Hepatocyte (in vitro differentiated cells): Measurements from ENCODE around the gene SLC10A3. TPM values are rescaled to one million over a fixed set of nuclear protein-coding genes. Genes with fewer than 3 reads are reported as not detected.

Source experiments
- DNase-seq: peaks from one replicate; pipeline ENCODE4 v3.0.0-alpha.2; 2016; ENCODE audit warnings: low spot score
- H2AFZ ChIP-seq: fragments of 200-600 bp; sonication (generic); 2 replicates; pipeline ENCODE4 v1.6.0; 2016; ENCODE audit warnings: antibody characterized with exemption, mild to moderate bottlenecking
- H3K27ac ChIP-seq: fragments of 200-600 bp; sonication (generic); 2 replicates; pipeline ENCODE4 v1.5.1; 2016; ENCODE audit warnings: mild to moderate bottlenecking
- H3K27me3 ChIP-seq: fragments of 200-600 bp; sonication (generic); 2 replicates; pipeline ENCODE4 v1.6.1; 2016
- H3K36me3 ChIP-seq: fragments of 200-600 bp; sonication (generic); replicated peaks from 2 replicates; pipeline ENCODE4 v1.5.1; 2016; ENCODE audit warnings: low read depth; ENCODE audit not compliant: insufficient read depth
- H3K4me1 ChIP-seq: fragments of 200-600 bp; sonication (generic); 2 replicates; pipeline ENCODE4 v1.5.1; 2016; ENCODE audit warnings: mild to moderate bottlenecking, moderate library complexity; ENCODE audit not compliant: insufficient read depth
- H3K4me2 ChIP-seq: fragments of 200-600 bp; sonication (generic); 2 replicates; pipeline ENCODE4 v1.6.0; 2016
- H3K4me3 ChIP-seq: fragments of 200-600 bp; sonication (generic); 2 replicates; pipeline ENCODE4 v1.5.1; 2016; ENCODE audit warnings: mild to moderate bottlenecking
- H3K79me2 ChIP-seq: fragments of 200-600 bp; sonication (generic); 2 replicates; pipeline ENCODE4 v1.6.0; 2017; ENCODE audit warnings: mild to moderate bottlenecking
- H3K9me2 ChIP-seq: fragments of 200-600 bp; sonication (generic); replicated peaks from 2 replicates; pipeline ENCODE4 v1.6.0; 2017; ENCODE audit warnings: mild to moderate bottlenecking; ENCODE audit not compliant: insufficient read depth
- H3K9me3 ChIP-seq: fragments of 200-600 bp; sonication (generic); 2 replicates; pipeline ENCODE4 v1.5.1; 2016; ENCODE audit warnings: low read depth, mild to moderate bottlenecking
- H4K20me1 ChIP-seq: fragments of 200-600 bp; sonication (generic); 2 replicates; pipeline ENCODE4 v1.6.0; 2016; ENCODE audit warnings: mild to moderate bottlenecking; ENCODE audit not compliant: insufficient read depth, poor library complexity, severe bottlenecking
- EZH2 ChIP-seq: fragments of 200-600 bp; sonication (generic); IDR thresholded peaks from 2 replicates; pipeline ENCODE4 v1.6.1; 2016; ENCODE audit warnings: antibody characterized with exemption, mild to moderate bottlenecking, borderline replicate concordance
- EZH2phosphoT487 ChIP-seq: fragments of 200-600 bp; sonication (generic); IDR thresholded peaks from one replicate; pipeline ENCODE4 v1.6.1; 2018; ENCODE audit warnings: antibody characterized with exemption, mild to moderate bottlenecking, low read depth, moderate library complexity; ENCODE audit not compliant: unreplicated experiment, severe bottlenecking
- WGBS: methylation state at CpG from one replicate; pipeline ENCODE4 v1.1.6; 2016; ENCODE audit warnings: low lambda C conversion rate; ENCODE audit errors: missing lambda C conversion rate; 5-methylcytosine and 5-hydroxymethylcytosine counted together
- polyA plus RNA-seq: library from polyadenylated mRNA; unstranded; fragments of >200 nt; fragmentation: Nextera tagmentation; extraction: Ambion mirVana; gene quantifications from 2 replicates; pipeline ENCODE4 v1.2.1, GENCODE V29; 2016
- total RNA-seq: library from RNA; depleted of rRNA; stranded (reverse); fragments of >200 nt; gene quantifications from 2 replicates; pipeline ENCODE4 v1.2.3, GENCODE V29; 2014
- TF ChIP-seq, protein P1 (sequence below): fragments of 200-600 bp; sonication (generic); IDR thresholded peaks from 2 replicates; pipeline ENCODE4 v1.5.1; 2016; ENCODE audit warnings: antibody characterized with exemption, mild to moderate bottlenecking; ENCODE audit not compliant: poor library complexity

SLC10A3 gene
- total and polyA plus RNA-seq, 2 experiments from 2014 or later, result 28.8 to 48.3 TPM

DNA sequence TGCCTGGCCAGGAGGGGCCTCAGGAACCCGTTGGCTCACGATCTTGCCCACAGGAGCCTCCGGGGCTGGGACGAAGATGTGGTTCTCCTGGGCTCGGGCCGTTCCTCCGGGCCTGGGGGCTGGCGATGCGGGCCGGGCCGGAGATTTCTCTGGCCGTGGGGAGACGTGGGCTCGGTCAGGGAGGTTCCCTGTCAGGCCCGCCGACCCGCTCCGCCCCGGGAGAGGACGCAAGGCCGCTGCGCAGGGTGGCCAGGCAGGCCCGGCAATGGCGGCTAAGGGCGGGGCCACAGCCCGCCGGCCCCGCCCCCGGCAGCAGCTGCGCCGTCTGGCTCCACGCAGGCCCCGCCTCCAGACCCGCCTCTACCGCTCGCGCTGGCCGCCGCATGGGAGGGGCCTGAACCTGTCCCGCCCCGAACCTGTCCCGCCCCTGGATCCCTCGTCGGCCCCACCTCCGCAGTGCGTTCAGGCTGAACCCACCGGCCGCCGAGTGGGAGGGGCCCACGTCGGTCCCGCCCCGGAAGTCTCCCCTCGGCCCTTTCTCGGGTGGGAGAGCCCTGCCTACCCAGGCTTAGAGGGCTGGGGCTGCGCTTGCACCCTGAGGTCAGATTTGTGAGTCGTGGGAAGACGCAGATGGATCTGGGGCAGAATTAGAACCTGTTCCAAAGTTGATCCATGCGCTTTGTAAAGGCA, 25.7 kb upstream of the SLC10A3 start, which contains the start of gene FAM3A:
FAM3A (minus strand) TSS at position 267 of the 690 bp plus-strand sequence. CDS start 460 bp downstream, outside the sequence.
- H4K20me1 ChIP-seq, result no peaks in the 10 kb centered on the region
- H3K79me2 ChIP-seq, result peaks cover 6% of the 10 kb centered on the region
- DNase-seq, result peak; percentile 95
- no peaks in the 10 kb centered on the region for H3K9me3 ChIP-seq
- H3K9me2 ChIP-seq, result no peaks in the 10 kb centered on the region
- WGBS, result 57% methylated on average over 15 of the region's 59 CpGs
- H3K36me3 ChIP-seq, result no peaks in the 10 kb centered on the region
- H2AFZ ChIP-seq, result no peak within 1 kb of the TSS
- peak within 1 kb of the TSS; percentile 97 for H3K27ac ChIP-seq
- H3K4me1 ChIP-seq, result peaks cover 14% of the 10 kb centered on the region
- peak within 1 kb of the TSS; percentile 41 for H3K4me3 ChIP-seq
- no peaks in the 10 kb centered on the region for H3K27me3 ChIP-seq
- H3K4me2 ChIP-seq, result peak within 1 kb of the TSS; percentile 72
- TF ChIP-seq, protein P1, sequence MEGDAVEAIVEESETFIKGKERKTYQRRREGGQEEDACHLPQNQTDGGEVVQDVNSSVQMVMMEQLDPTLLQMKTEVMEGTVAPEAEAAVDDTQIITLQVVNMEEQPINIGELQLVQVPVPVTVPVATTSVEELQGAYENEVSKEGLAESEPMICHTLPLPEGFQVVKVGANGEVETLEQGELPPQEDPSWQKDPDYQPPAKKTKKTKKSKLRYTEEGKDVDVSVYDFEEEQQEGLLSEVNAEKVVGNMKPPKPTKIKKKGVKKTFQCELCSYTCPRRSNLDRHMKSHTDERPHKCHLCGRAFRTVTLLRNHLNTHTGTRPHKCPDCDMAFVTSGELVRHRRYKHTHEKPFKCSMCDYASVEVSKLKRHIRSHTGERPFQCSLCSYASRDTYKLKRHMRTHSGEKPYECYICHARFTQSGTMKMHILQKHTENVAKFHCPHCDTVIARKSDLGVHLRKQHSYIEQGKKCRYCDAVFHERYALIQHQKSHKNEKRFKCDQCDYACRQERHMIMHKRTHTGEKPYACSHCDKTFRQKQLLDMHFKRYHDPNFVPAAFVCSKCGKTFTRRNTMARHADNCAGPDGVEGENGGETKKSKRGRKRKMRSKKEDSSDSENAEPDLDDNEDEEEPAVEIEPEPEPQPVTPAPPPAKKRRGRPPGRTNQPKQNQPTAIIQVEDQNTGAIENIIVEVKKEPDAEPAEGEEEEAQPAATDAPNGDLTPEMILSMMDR, result no peak
- TF ChIP-seq EZH2phosphoT487, result no peak
- TF ChIP-seq EZH2, result no peak

DNA sequence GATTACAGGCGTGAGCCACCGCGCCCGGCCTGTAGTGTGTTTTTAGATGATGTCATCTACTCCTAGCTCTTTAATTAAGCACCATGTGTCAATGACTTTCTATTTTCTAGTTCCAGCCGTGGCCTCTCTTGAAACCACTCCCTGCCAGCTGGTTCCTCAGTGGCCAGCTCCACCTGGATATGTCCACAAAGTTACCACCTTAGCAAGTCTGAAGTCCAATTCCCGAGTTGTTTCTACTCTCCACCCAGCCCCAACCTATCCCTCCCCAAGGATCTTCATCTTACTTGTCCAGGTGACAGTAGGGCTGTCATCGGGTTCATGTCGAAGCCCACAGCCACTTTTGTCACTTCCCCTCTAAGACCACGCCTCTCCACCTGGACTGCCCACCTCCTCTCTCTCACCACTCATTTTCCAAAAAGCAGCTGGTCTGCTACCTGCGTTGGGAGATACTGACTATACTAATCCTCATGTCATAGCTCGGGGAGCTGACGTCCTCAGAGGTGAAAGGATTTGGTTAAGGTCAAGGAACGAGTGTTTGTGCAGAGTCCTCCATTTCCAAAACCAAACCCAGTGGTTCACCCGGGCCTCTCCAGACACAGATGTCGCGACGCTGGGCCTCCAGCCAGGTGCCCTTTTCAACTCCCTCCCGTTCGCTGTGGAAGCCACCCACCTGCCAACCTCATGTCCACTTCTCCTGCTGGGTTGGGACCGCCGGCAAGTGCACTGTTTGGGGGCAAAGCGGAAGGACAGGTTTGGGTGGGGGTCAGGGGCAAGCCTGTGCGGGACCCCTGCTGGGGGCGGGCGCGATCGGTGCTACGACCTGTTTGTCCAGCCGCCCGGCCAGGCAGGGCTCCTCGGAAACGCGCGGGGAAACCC, 24.9 kb upstream of the SLC10A3 start:
- H3K4me1 ChIP-seq, result peaks cover 14% of the 10 kb centered on the region

DNA sequence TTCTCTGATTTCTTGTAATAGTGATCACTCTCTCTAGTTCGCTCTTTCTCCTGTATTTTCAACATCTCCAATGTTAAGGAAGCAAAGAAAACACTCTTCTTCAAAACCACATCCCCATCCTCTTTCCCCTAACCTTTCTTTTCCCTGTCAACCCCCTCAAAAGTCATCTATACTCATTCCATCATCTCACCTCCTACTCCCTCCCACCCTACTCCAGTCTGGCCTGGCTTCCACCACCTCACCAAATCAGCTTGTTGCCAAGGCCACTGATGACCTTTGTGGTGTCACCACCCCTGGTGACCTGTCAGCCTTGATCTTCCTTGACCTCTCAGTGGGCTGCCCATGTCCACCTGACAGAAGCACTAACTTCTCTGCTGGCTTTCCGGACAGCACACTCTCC, 23.3 kb upstream of the SLC10A3 start:
- Histone ChIP-seq H3K27ac (no peak overlapping the region), H3K79me2 (peaks cover 6% of the 10 kb centered on the region), H3K9me3 (no peaks in the 10 kb centered on the region), H3K4me3 (no peak overlapping the region), H3K9me2 (no peaks in the 10 kb centered on the region), H4K20me1 (no peaks in the 10 kb centered on the region), H3K27me3 (no peaks in the 10 kb centered on the region), H3K36me3 (no peaks in the 10 kb centered on the region), H3K4me2 (no peak overlapping the region), H2AFZ (no peak overlapping the region), H3K4me1 (peaks cover 14% of the 10 kb centered on the region)
- DNase-seq, result no peak
- TF ChIP-seq, protein P1, result no peak
- TF ChIP-seq EZH2, result no peak
- TF ChIP-seq EZH2phosphoT487, result no peak
- WGBS, result 79% methylated on average over 2 of the region's 2 CpGs

More for the DNA sequence above, 24.9 kb upstream of the SLC10A3 start:
- peak; percentile 60 for DNase-seq
- Histone ChIP-seq H3K9me2 (no peaks in the 10 kb centered on the region), H3K79me2 (peaks cover 6% of the 10 kb centered on the region), H2AFZ (no peak overlapping the region), H3K27me3 (no peaks in the 10 kb centered on the region), H3K36me3 (no peaks in the 10 kb centered on the region), H3K9me3 (no peaks in the 10 kb centered on the region), H3K27ac (peak overlapping the region; percentile 95), H3K4me3 (peak overlapping the region; percentile 41), H3K4me2 (peak overlapping the region; percentile 72), H4K20me1 (no peaks in the 10 kb centered on the region)
- no peak for TF ChIP-seq EZH2phosphoT487
- TF ChIP-seq, protein P1, result no peak
- TF ChIP-seq EZH2, result no peak
- WGBS, result 53% methylated on average over 29 of the region's 34 CpGs
